Gastroesophageal sphincter (tissue), 3 donors: ENCODE results near the gene CELSR2.

Source experiments
- EP300 ChIP-seq: sonication (generic); formaldehyde crosslinking; IDR thresholded peaks from one replicate; pipeline ENCODE4 v1.6.1; 2017; ENCODE audit warnings: antibody characterized with exemption, mild to moderate bottlenecking
- POLR2A ChIP-seq, 2 donors: fragments of 450-650 bp; IDR thresholded peaks; one replicate each; pipeline ENCODE4 v1.6.1; 2017; ENCODE audit warnings: antibody characterized with exemption in 2 of 2, mild to moderate bottlenecking in 2 of 2, moderate library complexity in 1 of 2
- POLR2AphosphoS5 ChIP-seq: sonication (generic); formaldehyde crosslinking; IDR thresholded peaks from one replicate; pipeline ENCODE4 v1.6.1; 2017; ENCODE audit warnings: antibody characterized with exemption
- TF ChIP-seq, protein P1 (sequence below), 4 experiments: fragments of 200-600 bp in 2 of 4; fragments of 450-650 bp in 2 of 4; sonication (generic) in 1 of 4; IDR thresholded peaks; one replicate each; pipeline ENCODE4 v1.5.1; 2017 to 2019; ENCODE audit warnings: antibody characterized with exemption in 4 of 4, mild to moderate bottlenecking in 2 of 4, moderate library complexity in 2 of 4

DNA sequence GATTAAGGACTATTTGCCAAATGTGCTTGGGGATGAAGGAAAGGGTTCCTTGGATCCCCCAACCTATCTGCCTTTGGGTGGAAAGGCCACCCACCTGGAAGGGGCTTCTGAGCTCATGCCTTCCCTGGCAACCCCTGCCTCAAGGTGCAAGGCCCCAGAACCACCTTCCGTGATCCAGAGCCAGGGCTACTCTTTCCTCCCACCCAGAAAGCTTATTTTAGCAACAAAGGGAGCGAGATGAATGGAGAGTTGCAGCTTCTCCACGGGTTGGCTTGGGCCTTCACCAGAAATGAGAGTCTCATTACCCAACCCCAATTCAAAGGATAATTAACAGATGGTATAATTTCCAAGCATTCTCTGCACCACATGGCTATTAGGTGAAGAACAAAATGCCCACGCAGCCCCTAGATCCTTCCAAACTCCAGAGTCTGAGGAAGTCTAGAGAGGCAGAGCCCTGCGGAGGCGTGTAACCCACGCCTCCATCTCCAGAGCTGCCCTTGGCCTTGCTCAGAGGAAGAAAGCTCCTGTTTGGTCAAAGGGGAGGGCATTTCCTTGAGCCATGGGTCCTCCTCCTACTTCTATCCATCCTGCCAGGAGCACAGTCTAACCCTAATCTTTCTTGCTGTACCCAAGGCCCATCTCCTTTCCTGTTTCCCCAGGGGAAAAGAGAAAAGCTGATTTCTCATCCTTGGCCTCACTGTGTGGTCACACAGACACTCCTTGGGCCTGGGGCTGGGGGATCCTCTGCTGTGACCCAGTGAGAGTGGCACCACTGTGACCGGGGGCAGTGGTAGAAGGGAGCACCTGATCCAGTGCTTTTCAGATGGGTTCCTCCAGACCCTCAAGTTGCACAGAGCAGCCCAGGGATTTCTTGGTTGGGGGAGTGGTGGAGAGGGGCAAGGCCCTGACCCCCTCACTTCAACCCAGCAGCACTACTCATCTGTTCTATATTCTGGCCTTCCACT, 1.7 kb upstream of the CELSR2 start:
- TF ChIP-seq EP300: no peak
- TF ChIP-seq, protein P1, sequence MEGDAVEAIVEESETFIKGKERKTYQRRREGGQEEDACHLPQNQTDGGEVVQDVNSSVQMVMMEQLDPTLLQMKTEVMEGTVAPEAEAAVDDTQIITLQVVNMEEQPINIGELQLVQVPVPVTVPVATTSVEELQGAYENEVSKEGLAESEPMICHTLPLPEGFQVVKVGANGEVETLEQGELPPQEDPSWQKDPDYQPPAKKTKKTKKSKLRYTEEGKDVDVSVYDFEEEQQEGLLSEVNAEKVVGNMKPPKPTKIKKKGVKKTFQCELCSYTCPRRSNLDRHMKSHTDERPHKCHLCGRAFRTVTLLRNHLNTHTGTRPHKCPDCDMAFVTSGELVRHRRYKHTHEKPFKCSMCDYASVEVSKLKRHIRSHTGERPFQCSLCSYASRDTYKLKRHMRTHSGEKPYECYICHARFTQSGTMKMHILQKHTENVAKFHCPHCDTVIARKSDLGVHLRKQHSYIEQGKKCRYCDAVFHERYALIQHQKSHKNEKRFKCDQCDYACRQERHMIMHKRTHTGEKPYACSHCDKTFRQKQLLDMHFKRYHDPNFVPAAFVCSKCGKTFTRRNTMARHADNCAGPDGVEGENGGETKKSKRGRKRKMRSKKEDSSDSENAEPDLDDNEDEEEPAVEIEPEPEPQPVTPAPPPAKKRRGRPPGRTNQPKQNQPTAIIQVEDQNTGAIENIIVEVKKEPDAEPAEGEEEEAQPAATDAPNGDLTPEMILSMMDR (IDR thresholded peaks at IDR 0.05): no peak
- no peak for TF ChIP-seq POLR2A (IDR thresholded peaks at IDR 0.05)
- TF ChIP-seq POLR2AphosphoS5: no peak
